Retinal pigment epithelial cell (primary cell): ENCODE measurements around the gene DYNLT2.

Source experiments
- DNase-seq: peaks from one replicate; pipeline ENCODE4 v3.0.0-alpha.2; 2010; ENCODE audit warnings: low read depth
- H3K4me3 ChIP-seq: 2 replicates; pipeline ENCODE4 v1.5.1; 2011; ENCODE audit warnings: mild to moderate bottlenecking, low read length, control low read depth, moderate library complexity
- TF ChIP-seq, protein P1 (sequence below): conservative IDR thresholded peaks from 2 replicates; pipeline ENCODE4 v1.5.1; 2011; ENCODE audit warnings: low read depth, low read length, control low read depth, inconsistent platforms

DYNLT2 gene

DNA sequence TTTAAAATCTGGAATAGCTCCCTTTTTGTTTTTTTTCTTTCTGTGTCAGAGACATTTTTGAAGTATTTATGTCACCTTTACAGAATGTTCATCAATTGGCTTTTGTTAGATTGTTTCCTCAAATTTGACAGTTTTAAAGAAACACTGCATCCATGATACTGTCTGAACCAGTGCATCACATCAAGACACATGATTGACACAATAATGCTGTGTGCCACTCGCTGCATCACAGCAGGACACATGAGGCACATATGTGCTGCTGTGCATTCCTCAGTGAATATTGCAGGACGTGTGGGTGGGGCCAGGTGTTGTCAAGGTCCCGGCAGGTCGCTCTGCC is 37.4 kb upstream of the DYNLT2 start:
- no peak overlapping the region for H3K4me3 ChIP-seq
- no peak for DNase-seq
- TF ChIP-seq, protein P1, sequence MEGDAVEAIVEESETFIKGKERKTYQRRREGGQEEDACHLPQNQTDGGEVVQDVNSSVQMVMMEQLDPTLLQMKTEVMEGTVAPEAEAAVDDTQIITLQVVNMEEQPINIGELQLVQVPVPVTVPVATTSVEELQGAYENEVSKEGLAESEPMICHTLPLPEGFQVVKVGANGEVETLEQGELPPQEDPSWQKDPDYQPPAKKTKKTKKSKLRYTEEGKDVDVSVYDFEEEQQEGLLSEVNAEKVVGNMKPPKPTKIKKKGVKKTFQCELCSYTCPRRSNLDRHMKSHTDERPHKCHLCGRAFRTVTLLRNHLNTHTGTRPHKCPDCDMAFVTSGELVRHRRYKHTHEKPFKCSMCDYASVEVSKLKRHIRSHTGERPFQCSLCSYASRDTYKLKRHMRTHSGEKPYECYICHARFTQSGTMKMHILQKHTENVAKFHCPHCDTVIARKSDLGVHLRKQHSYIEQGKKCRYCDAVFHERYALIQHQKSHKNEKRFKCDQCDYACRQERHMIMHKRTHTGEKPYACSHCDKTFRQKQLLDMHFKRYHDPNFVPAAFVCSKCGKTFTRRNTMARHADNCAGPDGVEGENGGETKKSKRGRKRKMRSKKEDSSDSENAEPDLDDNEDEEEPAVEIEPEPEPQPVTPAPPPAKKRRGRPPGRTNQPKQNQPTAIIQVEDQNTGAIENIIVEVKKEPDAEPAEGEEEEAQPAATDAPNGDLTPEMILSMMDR = no peak

DNA sequence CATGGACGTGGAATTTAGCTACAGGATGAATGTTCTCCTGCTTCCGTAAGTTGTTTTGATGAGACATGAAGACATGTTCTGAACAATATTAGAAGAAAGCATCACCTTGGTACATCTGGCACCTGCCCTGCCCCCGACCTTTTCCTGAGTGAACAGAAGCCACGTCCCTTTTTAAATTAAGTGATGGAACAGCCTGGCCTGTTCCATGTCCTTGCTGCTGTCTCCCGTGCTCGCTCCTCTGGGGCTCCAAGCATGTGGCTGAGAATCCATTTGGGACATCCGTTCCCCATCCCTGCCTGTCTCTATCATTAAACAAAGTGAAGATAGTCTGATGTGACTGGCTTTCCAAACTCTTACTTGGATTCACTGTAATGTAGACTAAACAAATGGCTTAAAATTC is 36.4 kb upstream of the DYNLT2 start:
- TF ChIP-seq, protein P1 = no peak
- no peak for DNase-seq
- no peak overlapping the region for H3K4me3 ChIP-seq

DNA sequence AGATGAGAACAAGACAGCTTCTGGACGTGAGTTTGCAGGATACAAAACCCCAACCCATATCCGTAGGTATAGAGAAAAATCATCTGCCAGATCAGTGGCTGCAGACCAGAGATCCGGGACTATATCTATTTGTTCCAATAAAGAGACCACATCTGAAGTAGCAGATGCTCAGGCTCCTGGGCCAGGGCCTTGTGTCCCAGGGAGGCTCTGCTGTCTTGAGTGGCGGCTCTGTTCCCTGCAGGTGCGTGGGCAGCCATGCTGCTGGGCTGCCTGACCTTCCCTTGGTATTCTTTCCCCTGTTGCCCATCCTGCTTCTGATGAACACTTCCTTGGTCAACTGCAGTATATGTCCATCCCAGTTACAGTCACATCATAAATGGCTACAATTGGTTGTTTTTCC is 35.0 kb upstream of the DYNLT2 start:
- no peak overlapping the region for H3K4me3 ChIP-seq
- no peak for DNase-seq
- TF ChIP-seq, protein P1 = no peak

DNA sequence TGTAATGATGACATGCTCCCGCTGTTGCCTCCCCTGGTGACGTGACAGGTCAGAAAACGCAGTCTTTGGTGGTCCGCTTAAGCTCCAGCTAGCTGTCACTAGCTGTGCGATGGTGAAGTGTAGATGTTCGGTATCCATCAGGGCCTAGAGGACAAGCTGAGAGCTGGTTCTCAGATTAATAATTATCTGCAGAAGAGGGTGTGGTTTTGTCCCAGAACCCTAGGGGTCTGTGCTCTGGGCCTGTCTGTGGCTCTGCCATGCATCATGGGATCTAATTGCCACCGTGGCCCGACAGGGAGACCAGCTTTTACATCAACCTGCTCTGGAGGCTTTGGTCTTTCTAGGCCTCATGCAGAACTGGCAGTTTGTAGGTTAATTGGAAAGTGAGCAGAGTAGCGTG is 34.2 kb upstream of the DYNLT2 start:
- TF ChIP-seq, protein P1 = no peak
- no peak overlapping the region for H3K4me3 ChIP-seq
- no peak for DNase-seq

DNA sequence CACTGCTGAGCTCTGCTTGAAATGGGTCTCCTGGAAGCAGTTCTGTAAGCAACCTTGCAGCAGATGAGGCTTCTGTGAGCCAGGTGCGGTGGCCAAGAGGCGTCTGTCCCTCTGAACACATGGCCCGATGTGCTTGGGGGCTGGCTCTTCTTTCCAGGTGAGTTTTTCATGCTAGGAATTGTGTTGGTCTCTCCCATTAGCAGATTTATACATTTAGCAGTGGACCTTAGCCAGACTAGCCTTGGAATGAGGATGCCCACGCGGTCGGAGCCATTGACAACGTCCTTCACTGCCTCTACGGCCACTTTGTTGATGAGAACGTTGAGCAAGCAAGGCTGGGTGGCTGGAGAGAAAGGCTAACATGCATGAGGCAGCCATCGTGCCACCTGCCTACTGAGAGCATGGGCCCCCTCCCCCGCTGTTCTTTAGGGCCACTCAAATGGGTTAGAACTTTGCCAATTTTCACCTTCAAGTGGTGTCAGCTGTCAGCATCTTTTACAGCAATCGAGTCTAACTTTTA is 33.5 kb upstream of the DYNLT2 start:
- no peak overlapping the region for H3K4me3 ChIP-seq
- no peak for DNase-seq
- TF ChIP-seq, protein P1 = no peak

DNA sequence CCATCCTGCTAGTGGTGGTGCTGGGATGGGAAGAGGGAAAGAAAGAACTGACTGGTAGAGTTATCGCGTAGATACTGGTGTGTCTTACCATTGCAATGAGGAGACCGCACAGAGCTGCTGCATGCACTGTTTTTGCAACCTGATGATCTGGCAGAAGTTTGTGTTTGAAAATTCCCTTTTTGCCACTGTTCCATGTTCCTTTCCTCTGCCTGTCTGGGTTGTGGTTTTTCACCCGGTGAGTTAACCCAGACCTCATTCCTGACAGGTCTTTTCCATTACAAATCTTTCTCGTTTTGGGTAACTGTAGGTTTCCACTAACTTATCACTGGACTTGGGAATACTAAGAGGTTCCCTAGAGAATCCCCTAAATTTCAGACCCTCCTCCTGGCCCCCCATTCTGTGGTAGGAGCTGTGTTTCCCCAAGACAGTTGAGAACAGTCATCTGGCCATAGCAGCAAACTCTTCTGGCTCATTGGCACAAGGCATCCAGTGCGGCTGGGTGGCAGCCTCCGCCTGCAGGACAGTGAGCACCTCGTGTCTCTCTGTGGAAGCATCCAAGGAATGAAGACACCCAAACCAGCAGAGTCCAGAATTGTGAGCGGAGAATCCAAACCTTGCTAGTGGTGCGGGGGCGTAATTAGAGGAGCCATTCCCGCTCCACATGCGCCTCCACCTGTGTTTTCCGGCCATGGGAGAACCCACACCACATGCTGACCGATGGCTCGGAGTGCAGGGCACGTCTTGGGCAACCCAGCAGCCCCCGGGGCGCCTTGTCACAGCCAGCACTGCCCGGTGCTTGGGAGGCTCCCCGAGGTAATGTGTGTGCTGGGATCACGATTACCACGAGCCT is 32.8 kb upstream of the DYNLT2 start:
- TF ChIP-seq, protein P1 = no peak
- DNase-seq = no peak
- H3K4me3 ChIP-seq = no peak overlapping the region

DNA sequence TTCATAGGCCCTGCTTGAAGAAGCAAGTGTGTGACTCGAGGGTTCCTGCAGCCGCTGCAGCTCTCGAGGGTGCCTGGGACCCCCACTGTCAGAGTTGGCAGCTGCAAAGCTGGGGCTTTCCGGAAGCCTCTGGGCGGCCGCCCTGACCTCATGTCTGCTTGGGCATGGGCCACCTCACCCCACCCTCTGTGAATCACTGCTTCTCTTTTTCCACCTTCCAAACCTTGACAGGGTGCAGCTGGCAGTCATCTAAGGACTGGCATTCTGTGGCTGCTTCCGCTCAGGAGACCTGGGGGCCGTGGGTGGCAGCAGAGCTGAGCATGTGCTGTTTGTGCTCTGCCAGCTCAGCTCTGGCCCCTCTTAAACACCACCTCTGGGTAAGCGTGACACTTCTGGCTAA is 32.0 kb upstream of the DYNLT2 start:
- TF ChIP-seq, protein P1 = no peak
- DNase-seq = no peak
- H3K4me3 ChIP-seq = no peak overlapping the region
